Measurements from ENCODE around the gene LAMC2. TPM values are rescaled to one million over a fixed set of nuclear protein-coding genes. Genes with fewer than 3 reads are reported as not detected.

The LAMC2 gene
- total RNA-seq, 2 donors from 2014 or later, result 9.3 to 11.6 TPM

DNA sequence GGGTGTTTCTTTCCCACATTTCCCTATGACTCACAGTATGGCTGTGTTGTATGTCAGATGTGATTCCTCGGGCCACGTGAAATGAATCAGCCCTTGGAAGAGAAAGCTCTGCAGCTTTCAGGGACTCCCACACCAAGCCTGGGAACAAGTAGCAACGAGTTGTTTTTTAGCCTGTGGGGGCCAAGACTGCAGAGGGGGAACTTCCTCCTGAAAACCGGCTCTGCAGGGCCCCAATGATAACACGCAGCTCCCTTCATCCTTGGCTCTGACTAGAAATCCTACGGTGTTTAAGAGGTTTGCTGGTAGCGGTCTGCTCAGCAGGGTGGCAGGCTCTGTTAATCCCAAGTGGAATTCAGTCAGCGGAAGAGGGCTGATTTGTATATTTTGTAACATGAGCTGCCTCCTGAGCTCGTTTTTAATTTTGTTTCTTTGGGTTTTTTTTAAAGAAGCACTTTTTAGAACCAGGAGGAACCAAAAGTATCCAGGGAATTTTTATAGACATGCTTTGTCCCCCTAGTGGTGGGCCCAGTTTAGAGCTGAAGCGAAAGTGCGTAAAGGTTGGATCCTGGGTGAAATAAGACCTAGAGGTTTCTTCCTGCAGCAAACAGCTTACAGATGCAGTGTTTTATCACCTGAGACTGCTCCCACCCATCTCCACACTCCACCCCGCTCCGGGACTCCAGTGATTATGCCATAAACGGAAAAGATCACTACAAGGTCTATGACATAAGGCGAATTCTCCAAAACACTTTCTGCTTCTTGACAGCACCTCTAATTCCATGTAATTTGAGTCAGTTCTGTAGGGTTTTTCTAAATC lies 48.8 kb downstream of the LAMC2 start:
- intact Hi-C loops (cut with DNase I), result loop anchor here (5.0 to 10.0 kb wide), 3 partner anchors 93 to 273 kb away; partner anchors contain the start of gene LAMC1
- no peaks in the 10 kb centered on the region for H3K36me3 ChIP-seq
- peak overlapping the region; percentile 14 to 24 for H3K4me3 ChIP-seq
- peak overlapping the region; percentile 68 to 80 for H3K27ac ChIP-seq
- H3K4me1 ChIP-seq (replicated peaks), result peaks cover 3% of the 10 kb centered on the region
- TF ChIP-seq POLR2AphosphoS5 (IDR thresholded peaks at IDR 0.05), result peak; percentile 86
- TF ChIP-seq POLR2A (IDR thresholded peaks at IDR 0.05), result peak; percentile 12
- TF ChIP-seq, protein P1, sequence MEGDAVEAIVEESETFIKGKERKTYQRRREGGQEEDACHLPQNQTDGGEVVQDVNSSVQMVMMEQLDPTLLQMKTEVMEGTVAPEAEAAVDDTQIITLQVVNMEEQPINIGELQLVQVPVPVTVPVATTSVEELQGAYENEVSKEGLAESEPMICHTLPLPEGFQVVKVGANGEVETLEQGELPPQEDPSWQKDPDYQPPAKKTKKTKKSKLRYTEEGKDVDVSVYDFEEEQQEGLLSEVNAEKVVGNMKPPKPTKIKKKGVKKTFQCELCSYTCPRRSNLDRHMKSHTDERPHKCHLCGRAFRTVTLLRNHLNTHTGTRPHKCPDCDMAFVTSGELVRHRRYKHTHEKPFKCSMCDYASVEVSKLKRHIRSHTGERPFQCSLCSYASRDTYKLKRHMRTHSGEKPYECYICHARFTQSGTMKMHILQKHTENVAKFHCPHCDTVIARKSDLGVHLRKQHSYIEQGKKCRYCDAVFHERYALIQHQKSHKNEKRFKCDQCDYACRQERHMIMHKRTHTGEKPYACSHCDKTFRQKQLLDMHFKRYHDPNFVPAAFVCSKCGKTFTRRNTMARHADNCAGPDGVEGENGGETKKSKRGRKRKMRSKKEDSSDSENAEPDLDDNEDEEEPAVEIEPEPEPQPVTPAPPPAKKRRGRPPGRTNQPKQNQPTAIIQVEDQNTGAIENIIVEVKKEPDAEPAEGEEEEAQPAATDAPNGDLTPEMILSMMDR (IDR thresholded peaks at IDR 0.05), result peak in 3 of 4 experiments; percentile 65 to 72 (median 67)
- peak; percentile 83 for DNase-seq (ENCODE audit: low spot score)
- WGBS, result 10% methylated on average over 15 of the region's 15 CpGs
- no peaks in the 10 kb centered on the region for H3K27me3 ChIP-seq (replicated peaks; ENCODE audit: insufficient read depth)
- no peaks in the 10 kb centered on the region for H3K9me3 ChIP-seq

DNA sequence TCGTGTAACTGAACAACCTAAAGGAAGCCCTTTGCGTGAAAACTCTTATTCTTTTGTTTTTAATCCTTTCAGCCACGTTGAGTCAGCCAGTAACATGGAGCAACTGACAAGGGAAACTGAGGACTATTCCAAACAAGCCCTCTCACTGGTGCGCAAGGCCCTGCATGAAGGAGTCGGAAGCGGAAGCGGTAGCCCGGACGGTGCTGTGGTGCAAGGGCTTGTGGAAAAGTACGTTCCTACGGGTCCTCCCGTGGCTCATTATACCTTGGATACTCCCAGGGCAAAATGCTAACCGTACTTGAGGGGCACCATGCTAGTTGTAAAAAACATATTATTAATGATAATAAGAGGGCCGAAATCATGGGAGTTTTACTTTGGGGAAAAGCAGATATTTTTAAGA lies 49.4 kb downstream of the LAMC2 start:
- peak overlapping the region; percentile 68 to 80 for H3K27ac ChIP-seq
- WGBS, result 77% methylated on average over 14 of the region's 14 CpGs
- no peak for TF ChIP-seq POLR2A (IDR thresholded peaks at IDR 0.05)
- no peak for TF ChIP-seq POLR2AphosphoS5 (IDR thresholded peaks at IDR 0.05)
- TF ChIP-seq, protein P1 (IDR thresholded peaks at IDR 0.05), result no peak
- H3K4me3 ChIP-seq, result no peak overlapping the region
- intact Hi-C loops (cut with DNase I), result loop anchor here (5.0 to 10.0 kb wide), 2 partner anchors 211 to 273 kb away; partner anchors contain the start of gene LAMC1
- H3K27me3 ChIP-seq (replicated peaks; ENCODE audit: insufficient read depth), result no peaks in the 10 kb centered on the region
- peaks cover 3% of the 10 kb centered on the region for H3K4me1 ChIP-seq (replicated peaks)
- no peaks in the 10 kb centered on the region for H3K36me3 ChIP-seq
- H3K9me3 ChIP-seq, result no peaks in the 10 kb centered on the region
- no peak for DNase-seq (ENCODE audit: low spot score)

- WGBS, result over 99% methylated on average over 6 of the region's 6 CpGs
- Histone ChIP-seq H3K4me3 (no peak overlapping the region), H3K36me3 (no peaks in the 10 kb centered on the region), H3K9me3 (no peaks in the 10 kb centered on the region), H3K27me3 (replicated peaks; ENCODE audit: insufficient read depth) (no peaks in the 10 kb centered on the region), H3K27ac (no peak overlapping the region), H3K4me1 (replicated peaks) (peaks cover 3% of the 10 kb centered on the region)
- DNase-seq (ENCODE audit: low spot score), result no peak
- TF ChIP-seq, protein P1 (IDR thresholded peaks at IDR 0.05), result no peak
- TF ChIP-seq POLR2AphosphoS5 (IDR thresholded peaks at IDR 0.05) (no peak), POLR2A (IDR thresholded peaks at IDR 0.05) (no peak)
- intact Hi-C loops (cut with DNase I), result loop anchor here (5.0 to 10.0 kb wide), 2 partner anchors 211 to 274 kb away; partner anchors contain the start of gene LAMC1
Measured at GRCh38 chr1:183236158-183236725, 50.2 kb downstream of the LAMC2 start.

DNA sequence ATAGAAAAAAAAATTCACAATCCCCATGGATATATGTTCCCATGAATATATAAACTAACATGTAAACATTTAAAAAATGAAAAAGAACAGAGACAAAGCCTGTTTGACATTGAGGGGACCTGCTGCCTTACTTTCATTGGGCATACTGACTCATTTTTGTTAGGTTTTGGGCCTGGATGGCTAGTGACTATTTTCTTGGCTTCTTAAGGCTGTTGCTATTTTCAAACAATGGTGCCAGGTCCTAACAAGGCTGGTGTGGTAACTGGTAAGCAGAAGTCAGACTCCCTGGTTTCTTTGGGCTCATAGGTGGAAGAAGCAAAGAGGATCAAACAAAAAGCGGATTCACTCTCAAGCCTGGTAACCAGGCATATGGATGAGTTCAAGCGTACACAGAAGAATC lies 51.0 kb downstream of the LAMC2 start:
- 98% methylated on average over 2 of the region's 2 CpGs for WGBS
- Histone ChIP-seq H3K4me3 (no peak overlapping the region), H3K36me3 (no peaks in the 10 kb centered on the region), H3K4me1 (replicated peaks) (peaks cover 3% of the 10 kb centered on the region), H3K27ac (no peak overlapping the region), H3K27me3 (replicated peaks; ENCODE audit: insufficient read depth) (no peaks in the 10 kb centered on the region), H3K9me3 (no peaks in the 10 kb centered on the region)
- intact Hi-C loops (cut with DNase I), result loop anchor here (5.0 to 10.0 kb wide), 2 partner anchors 212 to 275 kb away; partner anchors contain the start of gene LAMC1
- no peak for DNase-seq (ENCODE audit: low spot score)
- TF ChIP-seq, protein P1 (IDR thresholded peaks at IDR 0.05), result no peak
- no peak for TF ChIP-seq POLR2A (IDR thresholded peaks at IDR 0.05)
- TF ChIP-seq POLR2AphosphoS5 (IDR thresholded peaks at IDR 0.05), result no peak

All from prostate gland (tissue), 2 donors.